GM18909 (cell line): ENCODE results near the gene ASGR2.
"Not testable (repeated sequence)": the region's sequence is repeated elsewhere in the genome, so short reads cannot be mapped to it uniquely, and the experiment has no call there.

Experiments
- ATAC-seq: cut with Tn5 transposase; IDR thresholded peaks from one replicate; pipeline ENCODE4 v1.9.1; 2021; ENCODE audit warnings: mild to moderate bottlenecking; ENCODE audit not compliant: unreplicated experiment, poor library complexity

ASGR2 gene

GRCh38 chr17:7127501-7127900 is 12.9 kb upstream of the ASGR2 start:
- ATAC-seq, result not testable (repeated sequence)

- not testable (repeated sequence) for ATAC-seq
Observed at GRCh38 chr17:7126386-7126785, 11.8 kb upstream of the ASGR2 start.

GRCh38 chr17:7124923-7125322 is 10.3 kb upstream of the ASGR2 start:
- ATAC-seq, result no peak

GRCh38 chr17:7123844-7124243 is 9.2 kb upstream of the ASGR2 start:
- no peak for ATAC-seq

- ATAC-seq, result no peak
Observed at GRCh38 chr17:7122381-7122780, 7.8 kb upstream of the ASGR2 start.

- ATAC-seq, result not testable (repeated sequence)
Observed at GRCh38 chr17:7120635-7121034, 6.0 kb upstream of the ASGR2 start.

GRCh38 chr17:7120123-7120522 is 5.5 kb upstream of the ASGR2 start:
- no peak for ATAC-seq

GRCh38 chr17:7119314-7119713 is 4.7 kb upstream of the ASGR2 start:
- no peak for ATAC-seq

GRCh38 chr17:7114875-7115614 is 423 bp upstream of the ASGR2 start:
- no peak for ATAC-seq

- no peak for ATAC-seq
Observed at GRCh38 chr17:7113273-7114071, 1.1 kb downstream of the ASGR2 start.

GRCh38 chr17:7112510-7113108 is 2.0 kb downstream of the ASGR2 start:
- no peak for ATAC-seq

GRCh38 chr17:7111784-7112509 is 2.7 kb downstream of the ASGR2 start:
- ATAC-seq, result no peak

GRCh38 chr17:7110617-7111306 is 3.9 kb downstream of the ASGR2 start:
- no peak for ATAC-seq

GRCh38 chr17:7109461-7110322 is 4.9 kb downstream of the ASGR2 start:
- no peak for ATAC-seq

GRCh38 chr17:7108981-7109380 is 5.6 kb downstream of the ASGR2 start:
- ATAC-seq, result no peak

GRCh38 chr17:7108560-7108925 is 6.1 kb downstream of the ASGR2 start:
- no peak for ATAC-seq

GRCh38 chr17:7107795-7108559 is 6.6 kb downstream of the ASGR2 start:
- no peak for ATAC-seq

- no peak for ATAC-seq
Observed at GRCh38 chr17:7107012-7107754, 7.4 kb downstream of the ASGR2 start.
